ENCODE results near the gene IBTK. TPM values are rescaled to one million over a fixed set of nuclear protein-coding genes. Genes with fewer than 3 reads are reported as not detected.

IBTK gene
- polyA plus RNA-seq, 1 donor (not counting 4 experiments of a cell fraction or from before 2014, with no cell fraction given): 27.0 TPM

DNA sequence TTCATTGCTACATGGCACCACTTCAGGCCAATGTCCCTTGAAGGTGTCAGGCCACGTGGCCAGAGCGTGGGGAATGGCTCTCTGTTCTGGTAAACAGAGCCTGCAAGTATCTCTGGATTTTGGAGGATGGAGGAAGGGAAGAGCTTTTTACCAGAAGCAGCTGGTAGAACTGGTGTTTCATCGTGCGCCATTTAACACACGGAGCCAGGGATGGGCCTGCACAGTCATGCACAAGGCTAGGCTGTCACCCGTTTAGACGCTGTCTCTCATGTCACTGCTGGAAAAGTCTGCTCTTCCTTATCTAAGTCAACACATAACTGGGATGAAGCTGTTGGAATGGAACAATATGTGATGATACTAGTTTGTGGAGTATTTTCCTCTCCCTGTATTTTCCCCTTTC, 123.9 kb downstream of the IBTK start:
- no peak overlapping the region for H3K9ac ChIP-seq (ENCODE audit: control insufficient read depth, extremely low read depth, insufficient read depth, low read length)
- dilution Hi-C loops (cut with MboI; ENCODE audit: extremely low pct_ligation_motif_present, low sequenced_read_pairs): no loop called here
- DNase-seq (ENCODE audit: low read depth, low spot score) (no peak), FAIRE-seq (no peak)
- no peak overlapping the region for H3K4me2 ChIP-seq (ENCODE audit: control insufficient read depth, extremely low read depth, insufficient read depth, low read depth, low read length)
- H3K9me3 ChIP-seq (ENCODE audit: control insufficient read depth, low read depth, low read length): no peaks in the 10 kb centered on the region
- no peak overlapping the region for H2AFZ ChIP-seq (ENCODE audit: control insufficient read depth, low read length)
- no peak overlapping the region for H3K27ac ChIP-seq (ENCODE audit: control insufficient read depth, insufficient read depth, low read length)
- no peak overlapping the region for H3K4me3 ChIP-seq (ENCODE audit: control insufficient read depth in 2 of 3, extremely low read depth in 1 of 3, insufficient read depth in 2 of 3, low read depth in 1 of 3, low read length in 3 of 3)
- H3K9me1 ChIP-seq (ENCODE audit: control insufficient read depth, extremely low read depth, insufficient read depth, low read length): no peaks in the 10 kb centered on the region
- no peaks in the 10 kb centered on the region for H4K20me1 ChIP-seq (ENCODE audit: control insufficient read depth, extremely low read depth, insufficient read depth, low read length)
- H3K79me2 ChIP-seq (ENCODE audit: control insufficient read depth, insufficient read depth, low read length): no peaks in the 10 kb centered on the region
- H3K27me3 ChIP-seq (ENCODE audit: control insufficient read depth, extremely low read depth, insufficient read depth, low read length): no peaks in the 10 kb centered on the region
- no peak for TF ChIP-seq EZH2 (IDR thresholded peaks at IDR 0.05; ENCODE audit: low read length)
- TF ChIP-seq, protein P1, sequence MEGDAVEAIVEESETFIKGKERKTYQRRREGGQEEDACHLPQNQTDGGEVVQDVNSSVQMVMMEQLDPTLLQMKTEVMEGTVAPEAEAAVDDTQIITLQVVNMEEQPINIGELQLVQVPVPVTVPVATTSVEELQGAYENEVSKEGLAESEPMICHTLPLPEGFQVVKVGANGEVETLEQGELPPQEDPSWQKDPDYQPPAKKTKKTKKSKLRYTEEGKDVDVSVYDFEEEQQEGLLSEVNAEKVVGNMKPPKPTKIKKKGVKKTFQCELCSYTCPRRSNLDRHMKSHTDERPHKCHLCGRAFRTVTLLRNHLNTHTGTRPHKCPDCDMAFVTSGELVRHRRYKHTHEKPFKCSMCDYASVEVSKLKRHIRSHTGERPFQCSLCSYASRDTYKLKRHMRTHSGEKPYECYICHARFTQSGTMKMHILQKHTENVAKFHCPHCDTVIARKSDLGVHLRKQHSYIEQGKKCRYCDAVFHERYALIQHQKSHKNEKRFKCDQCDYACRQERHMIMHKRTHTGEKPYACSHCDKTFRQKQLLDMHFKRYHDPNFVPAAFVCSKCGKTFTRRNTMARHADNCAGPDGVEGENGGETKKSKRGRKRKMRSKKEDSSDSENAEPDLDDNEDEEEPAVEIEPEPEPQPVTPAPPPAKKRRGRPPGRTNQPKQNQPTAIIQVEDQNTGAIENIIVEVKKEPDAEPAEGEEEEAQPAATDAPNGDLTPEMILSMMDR (optimal IDR thresholded peaks at IDR 0.05 in 1 of 3, IDR thresholded peaks at IDR 0.05 in 1 of 3, conservative IDR thresholded peaks at IDR 0.05 in 1 of 3; ENCODE audit: extremely low read depth in 1 of 3, insufficient read depth in 2 of 3, low read length in 3 of 3): no peak
- H3K36me3 ChIP-seq (ENCODE audit: control insufficient read depth in 2 of 2, extremely low read depth in 1 of 2, insufficient read depth in 2 of 2, low read length in 2 of 2): no peaks in the 10 kb centered on the region
- no peaks in the 10 kb centered on the region for H3K4me1 ChIP-seq (ENCODE audit: control insufficient read depth, extremely low read depth, insufficient read depth, low read length)

Small RNAs within 50 kb of the gene (small RNA-seq; reads per million reads assigned to genes)
- gene RNU6-130P (ENCODE audit: insufficient read length in 3 of 3, low read depth in 3 of 3, low replicate concordance in 1 of 3): 0 reads per million in 3 experiments

Other genes with a start within 250 kb of the IBTK start
- gene TPBG, start 116.1 kb upstream of the IBTK start, polyA plus RNA-seq: 55.7 to 81.8 TPM (median 69.1 TPM) in 3 replicates